DMS114 treated with DMSO at 0.1 percent for 48 hours (cell line): Measurements from ENCODE around the gene ATP7B.
"Not testable (repeated sequence)": the region's sequence is repeated elsewhere in the genome, so short reads cannot be mapped to it uniquely, and the experiment has no call there.

Source experiments
- DNase-seq: peaks from one replicate; lab custom pipeline; 2025; ENCODE audit not compliant: unreplicated experiment; lab: John Stamatoyannopoulos, UW

Gene ATP7B

DNA sequence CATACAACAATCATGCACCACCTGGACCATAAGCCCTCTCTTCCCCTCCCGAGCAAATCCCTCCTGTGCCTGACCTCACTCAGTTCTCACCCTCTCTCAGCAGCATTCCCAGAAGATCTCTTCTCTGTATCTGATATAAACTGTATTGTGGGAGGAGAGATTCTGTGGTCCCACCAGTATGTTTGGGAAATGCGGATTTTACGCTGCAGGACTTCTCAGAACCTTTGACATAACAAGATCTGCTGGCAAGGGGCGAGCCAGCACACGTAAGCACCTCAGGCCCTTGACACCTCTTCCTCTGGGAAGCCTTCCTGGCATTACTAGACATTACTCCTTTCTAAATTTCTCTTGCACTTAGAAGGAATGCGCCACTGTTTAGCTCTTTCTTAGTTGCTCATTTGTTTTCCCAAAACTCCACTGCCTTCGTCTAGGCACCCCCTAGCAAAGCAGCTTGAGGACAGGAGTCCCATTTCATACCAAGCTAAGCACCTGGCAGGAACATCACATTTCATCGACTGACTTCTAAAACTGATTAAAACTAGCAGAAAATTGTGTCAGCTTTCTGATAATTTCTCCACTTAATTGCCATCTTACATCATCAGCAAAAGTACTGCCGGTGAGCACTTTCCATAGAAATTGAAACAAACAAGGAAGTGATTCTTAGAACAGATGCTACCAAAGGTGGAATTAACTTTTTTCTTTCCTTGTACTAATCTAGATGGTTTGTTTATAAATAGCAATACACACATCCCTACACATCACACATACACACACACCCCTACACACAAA, 86.3 kb downstream of the ATP7B start:
- no peak for DNase-seq

GRCh38 chr13:51923983-51924539, 87.2 kb downstream of the ATP7B start:
- no peak for DNase-seq

DNA sequence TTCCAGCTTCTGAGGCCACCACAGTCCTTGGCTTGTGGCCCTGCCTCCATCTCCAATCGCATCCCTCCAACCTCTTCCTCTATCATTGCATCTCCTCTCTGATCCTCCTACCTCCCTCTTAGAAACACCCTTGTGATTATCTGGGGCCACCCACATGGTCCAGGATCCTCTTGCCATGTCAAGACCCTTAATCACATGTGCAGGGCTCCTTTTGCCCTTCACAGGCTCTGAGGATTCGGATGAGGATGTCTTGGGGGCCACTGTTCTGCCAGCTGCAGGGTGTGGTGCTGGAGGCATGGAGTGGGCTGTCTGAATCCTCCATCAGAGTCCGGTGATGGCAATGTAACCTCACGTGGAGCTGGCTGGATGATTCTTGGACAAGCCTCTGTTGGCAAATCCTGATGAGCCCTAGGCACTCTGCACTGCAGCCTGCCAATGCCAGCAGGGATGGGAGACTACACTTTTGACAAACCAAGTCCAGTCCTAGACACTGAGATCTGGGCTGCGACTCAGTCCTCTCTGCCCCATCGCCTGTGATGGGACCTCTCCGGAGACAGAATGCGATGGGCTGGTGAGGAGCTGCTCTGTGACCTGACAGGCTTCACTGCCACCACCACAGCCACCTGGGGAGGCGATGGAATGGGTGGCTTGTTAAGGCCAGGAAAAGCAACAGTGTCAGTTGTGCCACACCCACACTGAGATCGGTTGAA, 88.3 kb downstream of the ATP7B start:
- DNase-seq, result no peak

GRCh38 chr13:51921790-51922740, 89.2 kb downstream of the ATP7B start:
- no peak for DNase-seq

DNA sequence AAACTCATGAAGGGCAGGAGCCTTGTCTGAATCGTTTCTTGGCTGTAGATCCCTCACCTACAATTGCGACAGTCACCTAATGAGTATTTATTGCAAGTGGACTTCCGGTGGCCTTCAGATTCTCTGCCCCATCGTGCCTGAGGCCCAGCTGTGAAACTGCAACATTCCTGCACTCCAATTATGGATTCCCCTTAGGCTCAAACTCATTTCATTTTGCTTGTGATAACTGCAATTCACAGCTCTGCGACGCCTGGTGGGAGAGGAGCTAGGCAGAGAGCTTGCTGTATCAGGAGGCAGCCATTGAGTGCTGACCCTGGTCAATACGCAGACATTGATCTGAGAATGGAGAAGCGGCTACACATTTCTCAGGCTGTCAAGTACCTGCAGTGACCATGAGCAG, 90.5 kb downstream of the ATP7B start:
- DNase-seq, result no peak

DNA sequence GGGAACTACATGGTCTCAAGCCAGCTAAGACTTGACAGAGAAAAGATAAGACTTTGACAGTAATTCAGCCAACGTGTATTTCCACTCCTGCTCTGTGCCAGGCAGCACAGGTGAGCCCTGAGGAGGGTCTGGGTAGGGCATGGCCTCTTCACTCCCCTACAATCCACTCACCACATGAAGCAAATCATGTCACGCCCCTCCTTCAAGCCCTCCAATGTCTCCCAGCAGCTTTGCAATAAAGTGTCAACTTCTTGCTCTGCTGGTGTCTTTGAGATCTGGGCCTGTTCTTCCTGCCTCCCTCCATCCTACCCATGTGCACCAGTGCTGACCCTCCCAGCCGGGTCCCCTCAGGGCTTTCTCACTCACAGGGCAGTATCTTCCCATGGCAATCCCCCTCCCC, 91.0 kb downstream of the ATP7B start:
- no peak for DNase-seq

DNA sequence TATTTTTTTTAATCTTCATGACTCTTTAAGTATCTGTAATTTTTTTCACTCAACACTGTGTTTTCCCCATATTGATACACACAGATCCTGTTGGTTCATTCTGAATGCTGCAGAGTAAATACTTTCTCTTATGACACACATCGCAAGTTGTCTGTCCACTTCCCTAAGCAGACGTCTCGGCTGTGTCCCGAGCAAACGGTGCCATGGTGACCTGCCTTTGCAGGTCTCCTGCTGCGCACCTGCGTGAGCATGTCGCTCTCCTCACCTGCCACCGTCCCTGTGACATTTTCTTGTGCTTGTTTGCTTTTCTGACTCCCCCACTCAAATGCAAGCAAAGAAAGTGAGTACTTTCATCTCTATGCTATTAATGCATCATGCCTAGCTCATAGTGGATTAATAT, 91.7 kb downstream of the ATP7B start:
- DNase-seq, result no peak

DNA sequence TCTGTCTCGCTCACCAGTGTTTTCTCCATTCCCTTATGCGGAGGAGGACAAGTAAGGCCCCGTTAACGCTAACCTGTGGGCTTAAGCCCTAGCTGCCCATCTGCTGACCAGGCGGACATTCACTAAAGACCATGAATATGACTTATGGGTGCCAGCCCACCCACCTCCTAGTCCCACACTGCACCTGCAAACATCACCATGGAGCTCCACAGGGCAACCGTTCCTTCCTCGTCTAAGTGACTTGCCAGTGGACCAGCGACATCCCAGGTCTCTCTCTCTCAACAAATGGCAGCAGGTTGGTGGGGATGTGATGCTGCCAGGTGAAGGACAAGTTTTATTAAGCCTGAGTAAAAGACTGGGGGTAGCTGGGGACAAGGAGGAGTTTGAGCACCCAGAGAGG, 94.3 kb downstream of the ATP7B start:
- DNase-seq, result no peak

DNA sequence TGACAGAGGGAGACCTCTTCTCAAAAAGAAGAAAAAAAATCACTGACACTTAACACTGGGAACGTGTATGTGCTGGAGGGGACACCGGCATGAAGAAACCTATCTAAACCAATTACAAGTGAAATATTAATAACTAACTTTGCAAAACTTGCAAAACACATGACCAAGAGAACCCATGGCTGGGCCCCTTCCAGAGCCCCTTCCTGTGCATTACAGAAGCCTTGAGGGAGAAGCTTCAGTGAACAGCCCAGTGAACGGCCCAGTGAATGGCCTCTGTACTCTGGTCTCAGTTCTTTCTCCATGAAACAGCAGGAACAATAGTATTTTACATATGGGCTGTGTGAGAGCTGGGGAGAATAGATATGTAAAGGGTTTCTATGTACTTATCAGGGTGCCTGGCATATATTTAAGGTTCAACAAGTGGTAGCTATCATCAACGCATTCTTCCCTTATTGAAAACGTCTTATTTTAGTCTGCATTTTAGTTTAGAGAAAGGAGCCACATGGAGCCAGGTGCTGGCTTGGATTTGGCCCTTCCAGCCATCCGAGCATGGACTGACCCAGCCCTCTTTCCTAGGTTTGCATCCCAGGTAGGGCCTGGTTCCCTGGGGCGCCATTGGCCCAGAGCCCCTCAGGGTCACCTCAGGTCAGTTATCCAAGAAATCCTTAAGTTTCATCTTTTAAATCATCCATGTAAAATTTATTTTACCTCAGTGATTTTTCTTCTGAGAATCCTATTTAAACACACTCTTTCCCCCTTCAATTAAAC, 95.0 kb downstream of the ATP7B start:
- DNase-seq, result no peak

GRCh38 chr13:51914137-51914493, 97.1 kb downstream of the ATP7B start:
- DNase-seq, result no peak

- no peak for DNase-seq
These were observed 97.7 kb downstream of the ATP7B start for GRCh38 chr13:51913421-51914136.

- no peak for DNase-seq
These were observed 98.6 kb downstream of the ATP7B start for GRCh38 chr13:51912511-51913225.

- no peak for DNase-seq
These were observed 99.2 kb downstream of the ATP7B start for GRCh38 chr13:51912091-51912490.

- DNase-seq, result no peak
These were observed 100.7 kb downstream of the ATP7B start for GRCh38 chr13:51910508-51910907.

- DNase-seq, result not testable (repeated sequence)
These were observed 102.0 kb downstream of the ATP7B start for GRCh38 chr13:51909265-51909664.

- DNase-seq, result no peak
These were observed 104.1 kb downstream of the ATP7B start for GRCh38 chr13:51907040-51907732.

DNA sequence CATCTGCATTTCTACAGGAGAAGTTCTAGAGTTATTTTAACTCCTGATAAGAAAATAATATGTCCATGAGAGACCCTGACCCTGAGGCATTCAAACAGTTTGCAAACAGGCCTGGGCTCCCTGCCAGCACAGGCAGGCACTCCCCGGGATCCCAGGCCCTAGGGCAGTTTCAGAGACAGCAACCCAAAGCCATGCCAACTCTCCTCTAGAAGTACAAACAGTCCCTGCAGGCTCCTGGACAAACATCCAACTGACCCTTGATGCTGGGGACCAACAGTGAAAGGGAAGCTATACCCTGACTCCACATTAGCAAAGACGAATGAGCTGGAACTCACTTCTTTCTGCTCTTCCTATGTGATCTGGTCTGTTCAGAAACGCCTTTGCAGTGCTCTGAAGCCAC, 104.7 kb downstream of the ATP7B start:
- DNase-seq, result no peak

DNA sequence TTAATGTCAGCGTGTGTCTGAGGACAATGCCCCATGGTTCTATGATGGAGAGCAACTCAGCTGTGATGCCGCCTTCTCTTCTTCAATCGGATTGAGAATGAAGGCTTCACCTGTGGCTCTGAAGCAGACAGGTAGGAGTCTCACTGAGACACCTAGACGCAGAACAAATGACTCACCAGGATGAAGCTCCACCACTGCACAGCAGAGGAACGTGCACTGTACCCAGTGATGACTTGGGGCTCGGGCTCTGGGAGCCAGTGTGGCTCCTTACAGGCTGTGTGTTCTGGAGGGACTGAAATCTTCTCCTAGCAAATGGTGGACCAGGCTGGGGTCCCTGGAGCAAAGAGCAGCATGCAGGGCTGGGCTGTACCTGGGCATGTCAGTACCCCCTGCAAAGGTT, 105.5 kb downstream of the ATP7B start:
- DNase-seq, result no peak

- no peak for DNase-seq
These were observed 108.5 kb downstream of the ATP7B start for GRCh38 chr13:51902776-51903175.
